IMR-90 (cell line): Measurements from ENCODE around the gene PNMA6E. TPM values are rescaled to one million over a fixed set of nuclear protein-coding genes. Genes with fewer than 3 reads are reported as not detected.

Experiments
- ATAC-seq: fragments of 200-7000 bp; cut with Tn5 transposase; 2 replicates; pipeline ENCODE4 v1.9.1; 2020; ENCODE audit warnings: low read depth, mild to moderate bottlenecking, moderate library complexity
- BruUV-seq: library from RNA; stranded (reverse); fragments of 400-500 nt; replicated peaks from 2 replicates; lab custom pipeline; 2021; lab: Mats Ljungman, UMichigan
- CTCF ChIA-PET: fragments of 300-600 bp; formaldehyde crosslinking; extraction: SDS; loops from one replicate; lab custom pipeline; 2021; ENCODE audit warnings: antibody characterized with exemption; lab: Yijun Ruan, JAX
- POLR2A ChIA-PET: fragments of 300-600 bp; sonication (Branson Sonifier 250); formaldehyde crosslinking; loops from one replicate; lab custom pipeline; 2022; ENCODE audit warnings: antibody characterized with exemption; ENCODE audit not compliant: unreplicated experiment; lab: Charles Lee
- DNase-seq: peaks from one replicate; pipeline ENCODE4 v3.0.0; 2013
- H2AFZ ChIP-seq: replicated peaks from 2 replicates; pipeline ENCODE3; 2013; ENCODE audit warnings: low read length, mild to moderate bottlenecking; ENCODE audit not compliant: poor library complexity
- H2AK5ac ChIP-seq: 2 replicates; pipeline ENCODE4 v1.6.1; 2013; ENCODE audit warnings: low read depth, low read length, inconsistent platforms
- H2AK9ac ChIP-seq: replicated peaks from 2 replicates; pipeline ENCODE3; 2013; ENCODE audit warnings: mild to moderate bottlenecking, low read depth, low read length, moderate library complexity; ENCODE audit not compliant: poor library complexity
- H2BK120ac ChIP-seq: 2 replicates; pipeline ENCODE4 v1.6.1; 2013; ENCODE audit warnings: low read depth, low read length, inconsistent platforms
- H2BK15ac ChIP-seq: 3 replicates; pipeline ENCODE4 v1.6.1; 2013; ENCODE audit warnings: low read depth, low read length, inconsistent platforms
- H2BK20ac ChIP-seq: 2 replicates; pipeline ENCODE4 v1.6.1; 2013; ENCODE audit warnings: low read depth, mild to moderate bottlenecking, inconsistent platforms, low read length, moderate library complexity
- H2BK5ac ChIP-seq: 2 replicates; pipeline ENCODE4 v1.6.1; 2013; ENCODE audit warnings: mild to moderate bottlenecking, low read depth, low read length, inconsistent platforms; ENCODE audit not compliant: poor library complexity, severe bottlenecking
- H3K14ac ChIP-seq: replicated peaks from 2 replicates; pipeline ENCODE4 v1.6.1; 2013; ENCODE audit warnings: low read depth, low read length, inconsistent platforms
- H3K18ac ChIP-seq: 2 replicates; pipeline ENCODE4 v1.6.1; 2013; ENCODE audit warnings: low read depth, low read length, control low read depth
- H3K23ac ChIP-seq: 2 replicates; pipeline ENCODE4 v1.6.1; 2013; ENCODE audit warnings: low read depth, low read length, inconsistent platforms
- H3K27ac ChIP-seq: 2 replicates; pipeline ENCODE4 v1.5.1; 2013; ENCODE audit warnings: mild to moderate bottlenecking, control low read depth, low read length; ENCODE audit not compliant: insufficient read depth
- H3K27me3 ChIP-seq: 2 replicates; pipeline ENCODE4 v1.6.1; 2013; ENCODE audit warnings: low read length; ENCODE audit not compliant: control insufficient read depth, insufficient read depth
- H3K36me3 ChIP-seq: 2 replicates; pipeline ENCODE4 v1.6.1; 2013; ENCODE audit warnings: low read length, mixed read lengths; ENCODE audit not compliant: control insufficient read depth, insufficient read depth
- H3K4ac ChIP-seq: 2 replicates; pipeline ENCODE4 v1.6.1; 2013; ENCODE audit warnings: low read depth, low read length, inconsistent platforms
- H3K4me1 ChIP-seq: 2 replicates; pipeline ENCODE4 v1.6.1; 2013; ENCODE audit warnings: low read length, mixed read lengths; ENCODE audit not compliant: control insufficient read depth, insufficient read depth
- H3K4me2 ChIP-seq: 2 replicates; pipeline ENCODE4 v1.6.1; 2013; ENCODE audit warnings: low read depth, mild to moderate bottlenecking, control low read depth, low read length, moderate library complexity
- H3K4me3 ChIP-seq: 2 replicates; pipeline ENCODE4 v1.5.1; 2013; ENCODE audit warnings: low read depth, mild to moderate bottlenecking, control low read depth, low read length, moderate library complexity; ENCODE audit not compliant: insufficient read depth
- H3K56ac ChIP-seq: 2 replicates; pipeline ENCODE4 v1.6.1; 2013; ENCODE audit warnings: low read length, inconsistent platforms; ENCODE audit not compliant: insufficient read depth; ENCODE audit errors: extremely low read depth
- H3K79me1 ChIP-seq, 2 experiments: 2 replicates each; pipeline ENCODE4 v1.6.1; 2013; ENCODE audit warnings: low read length in 2 of 2, inconsistent platforms in 1 of 2, low read depth in 1 of 2
- H3K9ac ChIP-seq: 2 replicates; pipeline ENCODE4 v1.6.1; 2013; ENCODE audit warnings: low read depth, low read length, control low read depth
- H3K9me1 ChIP-seq: 2 replicates; pipeline ENCODE4 v1.6.1; 2013; ENCODE audit warnings: low read length, inconsistent platforms; ENCODE audit not compliant: insufficient read depth
- H3K9me3 ChIP-seq: 2 replicates; pipeline ENCODE4 v1.6.1; 2013; ENCODE audit warnings: low read length; ENCODE audit not compliant: control insufficient read depth, insufficient read depth
- H4K20me1 ChIP-seq: 2 replicates; pipeline ENCODE4 v1.6.1; 2013; ENCODE audit warnings: low read length, inconsistent platforms; ENCODE audit not compliant: insufficient read depth
- H4K5ac ChIP-seq: 2 replicates; pipeline ENCODE4 v1.6.1; 2013; ENCODE audit warnings: mild to moderate bottlenecking, low read depth, low read length, control low read depth
- H4K8ac ChIP-seq, 2 experiments: 2 replicates each; pipeline ENCODE4 v1.6.1; 2013; ENCODE audit warnings: low read depth in 2 of 2, low read length in 2 of 2, control low read depth in 1 of 2, inconsistent platforms in 1 of 2
- H4K91ac ChIP-seq: 2 replicates; pipeline ENCODE4 v1.6.1; 2013; ENCODE audit warnings: low read depth, low read length, inconsistent platforms; ENCODE audit not compliant: insufficient read depth
- CEBPB ChIP-seq: IDR thresholded peaks from 2 replicates; pipeline ENCODE4 v1.6.1; 2012; ENCODE audit warnings: low read depth, low read length, improper control_type of control experiment
- CTCF ChIP-seq: conservative IDR thresholded peaks from 2 replicates; pipeline ENCODE4 v1.5.1; 2012; ENCODE audit warnings: mild to moderate bottlenecking, low read depth, low read length, improper control_type of control experiment
- FOS ChIP-seq: fragments of 150-350 bp; IDR thresholded peaks from 2 replicates; pipeline ENCODE4 v1.6.1; 2016; ENCODE audit warnings: low read depth, low read length
- MXI1 ChIP-seq: IDR thresholded peaks from 2 replicates; pipeline ENCODE4 v1.6.1; 2012; ENCODE audit warnings: low read depth, mild to moderate bottlenecking, low read length, moderate library complexity, borderline replicate concordance
- NFE2L2 ChIP-seq: fragments of 150-350 bp; IDR thresholded peaks from 2 replicates; pipeline ENCODE4 v1.6.1; 2016; ENCODE audit warnings: low read depth, mild to moderate bottlenecking, low read length
- POLR2A ChIP-seq: IDR thresholded peaks from 2 replicates; pipeline ENCODE4 v1.6.1; 2012; ENCODE audit warnings: mild to moderate bottlenecking, low read depth, low read length
- RAD21 ChIP-seq: IDR thresholded peaks from 2 replicates; pipeline ENCODE4 v1.6.1; 2012; ENCODE audit warnings: low read length, improper control_type of control experiment
- RCOR1 ChIP-seq: IDR thresholded peaks from 2 replicates; pipeline ENCODE4 v1.6.1; 2012; ENCODE audit warnings: mild to moderate bottlenecking, low read length, improper control_type of control experiment; ENCODE audit not compliant: insufficient replicate concordance
- USF2 ChIP-seq: fragments of 150-350 bp; IDR thresholded peaks from 2 replicates; pipeline ENCODE4 v1.6.1; 2017; ENCODE audit warnings: mild to moderate bottlenecking, antibody characterized with exemption, low read length, low read depth
- WGBS, 2 experiments: methylation state at CpG; one replicate each; pipeline versions ENCODE4 v1.1.5 to v1.1.7; 2013; ENCODE audit warnings: missing lambda C conversion rate in 2 of 2; ENCODE audit not compliant: insufficient read length in 1 of 2; ENCODE audit errors: extremely low coverage in 2 of 2; 5-methylcytosine and 5-hydroxymethylcytosine counted together
- dilution Hi-C: fragments of 300-500 bp; cut with HindIII; formaldehyde crosslinking; loops from one replicate; pipeline ENCODE4 v1.14.3; 2018; ENCODE audit warnings: low sequenced_read_pairs; ENCODE audit not compliant: unreplicated experiment
- in situ Hi-C: fragments of 300-500 bp; cut with MboI; formaldehyde crosslinking; loops from 3 replicates; pipeline ENCODE4 v1.14.3; 2019; ENCODE audit warnings: low sequenced_read_pairs, inconsistent platforms, mixed read lengths
- intact Hi-C: fragments of 100-400 bp; cut with micrococcal nuclease; formaldehyde crosslinking; loops from 2 replicates; pipeline ENCODE4 v1.10.0; 2022
- polyA plus RNA-seq, 3 experiments: library from polyadenylated mRNA; depleted of rRNA; stranded (reverse); fragments of >200 nt; gene quantifications; 2 replicates each; pipeline ENCODE4 v1.2.3, GENCODE V29; 2012; ENCODE audit warnings: low replicate concordance in 1 of 3
- total RNA-seq: library from RNA; depleted of rRNA; stranded (reverse); fragments of >200 nt; gene quantifications from 2 replicates; pipeline ENCODE4 v1.2.3, GENCODE V29; 2012

Gene PNMA6E
- total and polyA plus RNA-seq, 2 of the 4 experiments (the other 2 are of a cell fraction) = not detected

GRCh38 chrX:153417637-153418036 lies 16.5 kb upstream of the PNMA6E start:
- Histone ChIP-seq H3K56ac (no peak overlapping the region), H3K4me2 (no peak overlapping the region), H3K9me1 (no peaks in the 10 kb centered on the region), H3K27me3 (peaks cover 10% of the 10 kb centered on the region), H3K4me1 (no peaks in the 10 kb centered on the region), H2BK15ac (no peak overlapping the region), H2BK20ac (no peak overlapping the region), H2BK120ac (no peak overlapping the region), H3K18ac (no peak overlapping the region), H3K9me3 (peaks cover 4% of the 10 kb centered on the region; the same call in 1 of the 2 replicates), H3K27ac (no peak overlapping the region), H4K91ac (no peak overlapping the region), H4K8ac (no peak overlapping the region), H4K5ac (no peak overlapping the region), H2AK5ac (no peak overlapping the region), H3K23ac (no peak overlapping the region), H3K9ac (no peak overlapping the region), H2BK5ac (no peak overlapping the region), H4K20me1 (no peaks in the 10 kb centered on the region), H3K4me3 (no peak overlapping the region), H3K4ac (no peak overlapping the region), H3K36me3 (no peaks in the 10 kb centered on the region), H2AFZ (no peak overlapping the region), H3K79me1 (no peaks in the 10 kb centered on the region), H2AK9ac (no peak overlapping the region), H3K14ac (no peak overlapping the region)
- POLR2A ChIA-PET = no interaction called here
- TF ChIP-seq USF2 = no peak
- no peak for TF ChIP-seq FOS
- TF ChIP-seq CTCF = no peak
- no peak for TF ChIP-seq MXI1
- TF ChIP-seq RAD21 = no peak
- TF ChIP-seq POLR2A = no peak
- no peak for TF ChIP-seq NFE2L2
- no peak for TF ChIP-seq RCOR1
- TF ChIP-seq CEBPB = no peak
- intact Hi-C loops (no loop called here), dilution Hi-C loops (no loop called here), in situ Hi-C loops (loop anchor here (25.0 kb wide), 1 partner anchor 230 kb away; the partner anchor contains the start of gene MAGEA1)
- DNase-seq = no peak
- no TSS peak for BruUV-seq
- WGBS, 2 experiments = 68% methylated on average over 5 of the region's 8 CpGs; no CpG with 5 or more reads in 1 of the 2 experiments
- CTCF ChIA-PET = no interaction called here
- no peak for ATAC-seq
